ENCODE measurements around the gene TENM4. TPM values are rescaled to one million over a fixed set of nuclear protein-coding genes. Genes with fewer than 3 reads are reported as not detected.

TENM4 gene
- total and polyA plus RNA-seq, 4 donors: 0.02 to 0.33 (median 0.14) TPM

GRCh38 chr11:78720281-78720989 lies 720.4 kb downstream of the TENM4 start:
- Histone ChIP-seq H3K4me1 (ENCODE audit: control insufficient read depth in 4 of 4, insufficient read depth in 4 of 4, low read length in 3 of 4) (no peaks in the 10 kb centered on the region), H3K9me3 (ENCODE audit: control insufficient read depth in 4 of 4, low read length in 3 of 4) (no peaks in the 10 kb centered on the region), H3K27ac (ENCODE audit: low read depth in 1 of 2, low read length in 2 of 2) (no peak overlapping the region), H3K36me3 (ENCODE audit: control insufficient read depth in 4 of 4, insufficient read depth in 3 of 4, low read depth in 1 of 4, low read length in 3 of 4) (no peaks in the 10 kb centered on the region), H3K27me3 (ENCODE audit: control insufficient read depth in 4 of 4, insufficient read depth in 4 of 4, low read length in 3 of 4) (peaks cover 0 to 3% (median 0%) of the 10 kb centered on the region in 4 donors), H3K4me3 (ENCODE audit: low read depth in 1 of 3, low read length in 3 of 3) (no peak overlapping the region), H3K9ac (ENCODE audit: low read depth in 1 of 2, low read length in 2 of 2) (no peak overlapping the region)
- TF ChIP-seq YY1 (IDR thresholded peaks at IDR 0.05) (no peak), ZBTB33 (IDR thresholded peaks at IDR 0.05) (no peak), REST (IDR thresholded peaks at IDR 0.05) (no peak), TAF1 (conservative IDR thresholded peaks at IDR 0.05) (no peak), HNF4A (conservative IDR thresholded peaks at IDR 0.05) (no peak)
- DNase-seq (ENCODE audit: low spot score): no peak

- TF ChIP-seq TAF1 (conservative IDR thresholded peaks at IDR 0.05) (no peak), JUND (IDR thresholded peaks at IDR 0.05) (no peak), EGR1 (IDR thresholded peaks at IDR 0.05; ENCODE audit: low read depth in 2 of 2) (no peak), RXRA (IDR thresholded peaks at IDR 0.05) (no peak), GABPA (IDR thresholded peaks at IDR 0.05 in 1 of 2, conservative IDR thresholded peaks at IDR 0.05 in 1 of 2) (no peak), ZBTB33 (IDR thresholded peaks at IDR 0.05) (no peak), HNF4A (conservative IDR thresholded peaks at IDR 0.05) (no peak), YY1 (IDR thresholded peaks at IDR 0.05) (no peak), FOXA1 (IDR thresholded peaks at IDR 0.05) (no peak), CTCF (IDR thresholded peaks at IDR 0.05; ENCODE audit: low read depth, low read length, missing input control) (no peak), REST (IDR thresholded peaks at IDR 0.05) (no peak), SP1 (IDR thresholded peaks at IDR 0.05) (no peak), ATF3 (IDR thresholded peaks at IDR 0.05) (no peak), MAX (IDR thresholded peaks at IDR 0.05) (no peak), NR2F2 (IDR thresholded peaks at IDR 0.05) (no peak), FOXA2 (IDR thresholded peaks at IDR 0.05) (no peak), HNF4G (IDR thresholded peaks at IDR 0.05) (no peak), RAD21 (IDR thresholded peaks at IDR 0.05) (no peak)
- no peak for DNase-seq (ENCODE audit: low spot score)
- Histone ChIP-seq H3K27ac (ENCODE audit: low read depth in 1 of 2, low read length in 2 of 2) (no peak overlapping the region), H3K4me3 (ENCODE audit: low read depth in 1 of 3, low read length in 3 of 3) (no peak overlapping the region), H3K36me3 (ENCODE audit: control insufficient read depth in 4 of 4, insufficient read depth in 3 of 4, low read depth in 1 of 4, low read length in 3 of 4) (no peaks in the 10 kb centered on the region), H3K27me3 (ENCODE audit: control insufficient read depth in 4 of 4, insufficient read depth in 4 of 4, low read length in 3 of 4) (no peaks in the 10 kb centered on the region), H3K4me1 (ENCODE audit: control insufficient read depth in 4 of 4, insufficient read depth in 4 of 4, low read length in 3 of 4) (no peaks in the 10 kb centered on the region), H3K9ac (ENCODE audit: low read depth in 1 of 2, low read length in 2 of 2) (no peak overlapping the region), H3K9me3 (ENCODE audit: control insufficient read depth in 4 of 4, low read length in 3 of 4) (no peaks in the 10 kb centered on the region)
Observed at GRCh38 chr11:78717041-78717440, 723.8 kb downstream of the TENM4 start.
